NCI-H1694 treated with DMSO at 0.1 percent for 48 hours (cell line): ENCODE results near the gene NECAB3.
"Not testable (repeated sequence)": the region's sequence is repeated elsewhere in the genome, so short reads cannot be mapped to it uniquely, and the experiment has no call there.

Experiments
- DNase-seq: peaks from one replicate; lab custom pipeline; 2025; lab: John Stamatoyannopoulos, UW

Gene NECAB3

GRCh38 chr20:33648396-33649004 is 25.7 kb downstream of the NECAB3 start:
- no peak for DNase-seq

- DNase-seq: no peak
These were observed 26.4 kb downstream of the NECAB3 start for GRCh38 chr20:33647603-33648395.

DNA sequence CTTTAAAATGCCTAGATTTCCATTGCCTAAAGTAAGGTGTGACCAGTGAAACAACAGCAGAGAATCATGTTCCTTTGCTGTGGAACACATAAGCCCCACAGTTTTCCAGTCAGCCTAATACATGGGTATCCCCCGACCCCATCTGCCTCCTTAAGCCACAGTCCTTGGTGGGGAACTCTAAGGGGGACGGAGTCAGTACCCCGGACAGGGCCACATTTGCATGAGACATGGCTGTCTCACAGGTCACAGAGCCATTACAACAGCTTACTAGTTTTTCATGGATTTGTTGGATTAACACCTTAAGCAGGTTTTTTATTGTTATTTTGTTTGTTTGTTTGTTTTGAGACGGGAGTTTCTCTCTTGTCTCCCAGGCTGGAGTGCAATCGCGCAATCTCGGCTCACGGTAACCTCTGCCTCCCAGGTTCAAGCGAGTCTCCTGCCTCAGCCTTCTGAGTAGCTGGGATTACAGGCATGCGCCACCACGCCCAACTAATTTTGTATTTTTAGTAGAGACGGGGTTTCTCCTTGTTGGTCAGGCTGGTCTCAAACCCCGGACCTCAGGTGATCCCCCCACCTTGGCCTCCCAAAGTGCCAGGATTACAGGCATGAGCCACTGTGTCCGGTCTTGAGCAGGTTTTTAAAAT is 27.1 kb downstream of the NECAB3 start:
- DNase-seq: not testable (repeated sequence)

DNA sequence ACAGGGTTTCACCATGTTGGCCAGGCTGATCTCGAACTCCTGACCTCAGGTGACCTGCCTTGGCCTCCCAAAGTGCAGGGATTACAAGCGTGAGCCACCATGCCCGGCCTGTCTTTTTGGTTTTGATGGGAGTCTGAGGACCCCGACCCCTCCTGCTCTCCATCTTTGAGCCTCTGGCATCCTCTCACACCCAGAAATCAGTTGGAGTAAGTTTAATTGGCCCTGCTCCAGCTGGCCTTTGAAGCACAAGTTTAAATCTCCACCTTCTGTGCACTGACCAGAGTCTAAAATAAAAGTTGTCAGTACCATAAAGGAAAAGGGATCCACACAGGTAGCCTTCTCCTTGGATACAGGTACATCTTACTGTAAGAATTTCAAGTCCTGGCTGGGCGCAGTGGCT is 28.0 kb downstream of the NECAB3 start:
- no peak for DNase-seq

- DNase-seq: no peak
These were observed 28.8 kb downstream of the NECAB3 start for GRCh38 chr20:33645396-33645795.

- no peak for DNase-seq
These were observed 29.2 kb downstream of the NECAB3 start for GRCh38 chr20:33645072-33645358.

GRCh38 chr20:33644313-33645071 is 29.7 kb downstream of the NECAB3 start:
- no peak for DNase-seq

DNA sequence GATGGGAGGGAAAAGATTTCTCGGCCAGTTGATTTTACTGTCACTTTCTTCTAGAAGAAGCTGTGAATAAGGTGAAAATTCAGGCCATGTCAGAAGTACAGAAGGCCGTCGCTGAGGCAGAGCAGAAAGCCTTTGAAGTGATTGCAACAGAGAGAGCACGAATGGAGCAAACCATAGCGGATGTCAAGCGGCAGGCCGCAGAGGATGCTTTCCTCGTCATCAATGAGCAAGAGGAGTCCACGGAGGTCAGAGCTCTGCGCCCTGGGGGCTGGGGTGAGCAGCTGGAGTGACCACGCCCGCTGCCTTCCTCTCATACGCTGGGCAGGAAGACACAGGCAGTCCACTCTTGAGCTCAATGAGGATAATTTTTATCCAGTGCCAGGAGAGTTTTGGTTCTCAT is 33.9 kb downstream of the NECAB3 start:
- DNase-seq: no peak

DNA sequence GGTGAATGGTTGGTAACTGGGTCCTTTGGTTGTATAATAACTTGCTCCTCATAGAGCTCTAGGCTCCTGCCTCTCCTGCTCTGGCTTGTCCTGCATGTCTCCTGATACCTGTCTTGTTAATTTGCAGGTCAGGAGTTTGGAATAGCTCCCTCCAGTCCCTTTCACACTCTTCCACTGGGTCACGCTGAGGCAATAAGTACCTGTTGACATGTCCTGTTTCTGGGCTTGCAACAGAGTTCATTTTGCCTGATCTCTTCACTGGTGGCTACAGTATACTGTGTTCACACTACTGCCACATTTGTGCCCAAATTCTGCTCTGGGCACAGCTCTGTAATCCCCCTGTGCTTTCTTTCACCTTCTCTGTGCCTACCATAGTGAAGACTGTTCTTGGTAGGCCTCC is 37.5 kb downstream of the NECAB3 start:
- no peak for DNase-seq

DNA sequence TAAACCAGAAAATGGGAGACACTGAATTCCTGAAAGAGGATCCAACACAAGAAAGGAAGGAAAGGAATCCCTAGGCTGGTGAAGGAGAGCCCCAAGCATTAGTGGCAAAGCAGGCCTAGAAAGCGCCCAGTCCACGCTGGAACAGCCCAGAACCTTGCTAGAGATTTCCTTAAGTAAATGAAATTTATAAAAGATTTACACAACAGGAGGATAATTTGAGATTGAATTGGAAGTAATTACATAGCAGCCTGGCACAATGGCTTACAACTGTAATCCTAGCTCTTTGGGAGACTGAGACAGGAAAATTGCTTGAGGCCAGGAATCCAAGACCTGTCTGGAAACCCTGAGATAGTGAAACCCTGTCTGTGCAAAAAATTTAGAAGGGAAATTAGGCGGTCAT is 38.9 kb downstream of the NECAB3 start:
- no peak for DNase-seq

DNA sequence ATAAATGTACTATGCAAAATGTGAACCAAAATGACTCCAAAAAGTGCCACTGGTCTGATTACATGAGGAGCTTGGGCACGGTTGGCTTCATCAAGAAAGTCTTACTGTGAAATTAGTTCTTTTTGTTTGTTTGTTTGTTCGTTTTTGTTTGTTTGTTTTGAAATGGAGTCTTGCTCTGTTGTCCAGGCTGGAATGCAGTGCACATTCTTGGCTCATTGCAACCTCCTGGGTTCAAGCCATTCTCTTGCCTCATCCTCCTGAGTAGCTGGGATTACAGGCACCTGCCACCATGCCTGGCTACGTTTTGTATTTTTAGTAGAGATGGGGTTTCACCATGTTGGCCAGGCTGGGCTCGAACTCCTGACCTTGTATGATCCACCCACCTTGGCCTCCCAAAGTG is 42.3 kb downstream of the NECAB3 start:
- DNase-seq: not testable (repeated sequence)

GRCh38 chr20:33630507-33630906 is 43.7 kb downstream of the NECAB3 start:
- DNase-seq: no peak

- no peak for DNase-seq
These were observed 44.2 kb downstream of the NECAB3 start for GRCh38 chr20:33629979-33630378.

- DNase-seq: no peak
These were observed 44.7 kb downstream of the NECAB3 start for GRCh38 chr20:33629533-33629932.

DNA sequence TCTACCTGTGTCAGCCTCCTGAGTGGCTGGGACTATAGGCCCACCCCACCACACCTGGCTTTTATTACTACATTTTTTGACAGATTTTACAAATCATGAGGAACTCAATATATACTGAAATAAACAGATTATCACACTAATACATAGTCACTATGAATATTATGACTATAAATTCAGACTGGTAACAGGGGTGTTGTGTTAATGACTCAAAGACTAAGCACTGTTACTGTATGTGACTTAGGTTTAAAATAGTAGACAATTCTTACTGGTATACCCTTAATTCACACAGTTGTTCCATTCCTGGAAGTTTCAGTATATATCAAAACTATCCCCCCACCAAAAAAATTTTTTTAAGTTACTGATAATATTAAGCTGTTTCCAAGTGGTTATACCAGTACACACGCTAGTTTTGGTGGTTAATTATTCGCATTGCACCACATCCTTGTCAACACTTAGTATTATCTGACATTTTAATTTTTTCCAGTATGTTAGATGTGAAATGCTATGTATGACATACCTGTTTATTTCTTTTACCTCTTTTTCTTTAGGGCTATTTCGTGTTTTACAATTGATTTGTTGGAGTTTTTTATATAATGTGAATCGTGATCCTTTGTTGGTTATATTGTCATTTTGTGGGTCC is 46.5 kb downstream of the NECAB3 start:
- DNase-seq: no peak

DNA sequence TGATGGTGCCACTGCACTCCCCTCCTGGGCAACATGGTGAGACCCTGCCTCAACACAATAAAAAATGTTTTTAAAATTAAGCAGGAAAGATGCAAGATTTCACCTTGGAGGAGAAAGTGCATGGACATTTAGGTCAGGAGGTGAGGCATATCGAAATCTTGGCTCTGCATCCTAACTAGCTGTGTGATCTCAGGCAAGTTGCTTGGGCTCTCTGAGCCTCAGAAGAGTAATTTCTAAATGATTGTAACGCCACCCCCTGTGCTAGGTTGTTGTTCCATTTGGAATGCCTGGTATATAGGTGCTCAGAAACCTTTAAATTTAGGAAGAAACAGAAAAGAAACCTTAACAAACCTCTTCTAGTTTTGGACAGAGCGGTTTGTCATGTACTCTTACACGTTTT is 48.0 kb downstream of the NECAB3 start:
- DNase-seq: no peak

GRCh38 chr20:33624399-33624798 is 49.8 kb downstream of the NECAB3 start:
- DNase-seq: no peak

- no peak for DNase-seq
These were observed 51.4 kb downstream of the NECAB3 start for GRCh38 chr20:33622705-33623365.

- DNase-seq: no peak
These were observed 52.4 kb downstream of the NECAB3 start for GRCh38 chr20:33621717-33622400.

GRCh38 chr20:33612001-33612400 is 62.2 kb downstream of the NECAB3 start:
- no peak for DNase-seq

DNA sequence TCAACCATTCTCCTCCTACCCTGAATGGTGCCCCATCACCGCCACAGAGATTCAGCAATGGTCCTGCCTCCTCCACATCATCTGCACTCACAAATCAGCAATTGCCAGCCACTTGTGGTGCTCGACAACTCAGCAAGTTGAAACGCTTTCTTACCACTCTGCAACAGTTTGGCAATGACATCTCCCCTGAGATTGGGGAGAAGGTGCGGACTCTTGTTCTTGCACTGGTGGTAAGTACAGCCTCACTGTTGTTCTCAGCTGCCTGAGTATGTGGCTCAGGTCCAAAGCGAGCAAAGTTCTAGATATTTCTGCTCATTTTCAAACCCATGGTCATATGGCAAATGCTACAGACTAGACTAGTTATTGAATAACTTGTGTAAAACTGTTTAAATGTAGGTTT is 63.1 kb downstream of the NECAB3 start:
- DNase-seq: no peak
